Endothelial cell of hepatic sinusoid (primary cell): ENCODE measurements around the gene HSPA12A.

Experiments used
- in situ Hi-C: cut with HindIII; loops from 2 replicates; pipeline ENCODE4 v1.10.0; 2017; ENCODE audit warnings: low sequenced_read_pairs

The HSPA12A gene

DNA sequence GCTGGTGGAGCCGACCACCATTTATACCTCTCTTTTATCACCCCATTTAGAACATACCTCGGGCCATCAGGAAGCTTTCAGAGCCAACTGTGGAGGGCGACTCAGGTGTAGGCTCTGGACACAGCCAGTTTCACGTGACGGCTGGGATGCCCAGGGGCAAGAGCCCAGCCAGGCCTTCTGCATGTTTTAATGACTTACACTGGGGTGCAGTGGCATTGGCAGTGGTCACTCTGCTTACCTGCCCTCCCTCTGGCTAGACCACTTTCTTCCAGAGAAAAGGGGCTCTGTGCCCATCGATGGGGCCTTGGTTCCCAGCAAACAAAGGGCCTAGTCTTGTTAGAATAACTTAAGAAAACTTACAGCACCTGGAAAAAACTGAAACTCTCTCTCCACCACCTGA lies 71.7 kb downstream of the HSPA12A start:
- in situ Hi-C loops, result no loop called here

DNA sequence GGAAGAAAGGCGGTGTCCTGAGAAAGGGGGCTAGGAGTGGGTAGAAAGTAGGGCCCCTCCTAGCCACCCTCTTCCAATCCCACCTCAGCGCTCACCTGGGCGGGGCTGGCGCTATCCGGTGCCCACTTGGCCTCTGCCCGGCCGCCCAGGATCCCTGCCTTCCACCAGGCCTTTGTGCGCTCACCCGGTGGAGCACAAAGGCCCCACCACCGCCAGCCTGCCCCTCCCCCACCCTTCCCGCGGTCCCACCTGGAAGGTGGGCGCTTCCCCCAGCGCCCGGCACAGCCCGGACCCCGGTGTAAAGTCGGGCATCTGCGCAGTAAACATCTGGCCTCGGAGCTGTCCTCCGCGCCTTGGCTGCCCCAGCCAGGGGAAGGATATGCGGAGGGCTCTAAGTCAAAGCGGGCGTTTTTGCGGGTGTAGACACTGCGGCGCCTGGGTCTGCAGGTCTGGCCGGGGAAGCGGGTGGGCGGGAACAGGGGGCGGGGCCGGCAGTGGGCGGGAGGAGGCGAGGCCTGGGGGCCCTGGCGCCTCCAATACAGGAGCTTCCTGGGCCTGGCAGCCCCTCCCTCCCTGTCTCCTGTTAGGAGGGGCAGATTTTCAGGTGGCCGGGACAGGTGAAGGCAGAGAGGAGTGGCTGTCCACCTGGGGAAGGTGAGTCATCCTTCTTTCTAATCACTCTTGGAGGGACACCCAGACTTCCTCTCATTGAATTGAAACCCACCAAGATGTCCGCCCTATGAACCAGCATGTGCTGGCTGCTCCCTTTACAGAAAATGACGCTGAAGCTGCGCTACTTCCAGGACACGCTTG lies 72.3 kb downstream of the HSPA12A start:
- in situ Hi-C loops, result loop anchor here (5.0 kb wide), 1 partner anchor 487 kb away; no protein-coding TSS in a partner anchor

DNA sequence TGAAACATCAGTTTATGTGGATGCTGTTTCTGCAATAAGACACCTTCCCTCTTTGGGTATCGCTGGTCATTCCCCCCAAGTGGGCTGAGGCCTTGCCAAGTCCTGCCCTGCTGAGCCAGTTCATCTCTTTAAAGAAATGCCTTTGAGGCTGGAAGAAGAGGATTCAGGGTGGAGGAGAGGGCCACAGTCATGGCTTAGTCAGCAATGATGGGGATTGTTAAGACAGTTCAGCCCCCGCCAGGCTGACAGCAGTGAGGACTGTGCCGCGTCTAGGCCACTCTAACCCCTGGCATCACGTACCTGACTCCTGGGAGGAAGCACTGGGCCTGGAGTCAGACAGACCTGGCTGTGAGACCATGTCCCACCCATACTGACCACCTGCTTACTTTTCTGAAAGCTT lies 73.3 kb downstream of the HSPA12A start:
- in situ Hi-C loops, result loop anchor here (5.0 kb wide), 1 partner anchor 488 kb away; no protein-coding TSS in a partner anchor

DNA sequence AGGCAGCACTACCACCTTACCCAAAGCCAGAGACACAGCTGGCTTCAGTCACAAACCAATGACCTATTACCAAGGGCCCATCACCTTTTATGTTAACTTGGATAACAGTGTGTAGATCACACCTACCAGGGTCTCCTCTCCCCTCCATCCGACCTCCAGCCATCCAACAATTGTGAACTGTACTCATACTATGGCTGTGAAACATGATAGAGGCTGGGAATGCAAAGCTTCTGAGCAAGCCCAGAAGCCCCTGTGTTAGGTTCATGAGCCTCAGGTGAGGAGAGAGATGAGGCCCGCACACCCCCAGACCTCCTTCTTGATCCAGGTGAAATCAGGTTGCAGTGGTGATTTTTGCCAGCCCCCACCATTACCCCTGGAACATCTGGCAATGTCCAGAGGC lies 73.9 kb downstream of the HSPA12A start:
- in situ Hi-C loops, result loop anchor here (5.0 kb wide), 1 partner anchor 489 kb away; no protein-coding TSS in a partner anchor

DNA sequence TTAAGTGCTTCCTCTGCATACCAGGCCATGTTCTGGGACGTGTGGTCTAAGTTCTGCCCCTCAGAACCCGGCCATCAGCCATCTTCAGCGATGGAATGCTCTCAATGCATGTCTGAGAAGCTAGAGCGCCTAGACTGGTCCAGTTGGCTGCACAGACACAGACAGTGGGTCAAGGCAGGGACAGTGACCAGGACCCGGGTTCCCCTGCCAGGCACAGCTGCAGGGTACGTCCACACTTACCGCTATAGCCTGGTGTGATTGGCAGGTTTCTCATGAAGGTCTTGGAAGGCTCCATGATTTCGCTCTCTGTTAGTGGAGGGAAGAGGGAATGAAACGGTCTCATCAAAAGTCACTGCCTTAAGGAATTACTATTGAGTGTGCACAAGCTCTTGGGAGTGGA lies 74.3 kb downstream of the HSPA12A start:
- in situ Hi-C loops, result loop anchor here (5.0 kb wide), 1 partner anchor 489 kb away; no protein-coding TSS in a partner anchor

DNA sequence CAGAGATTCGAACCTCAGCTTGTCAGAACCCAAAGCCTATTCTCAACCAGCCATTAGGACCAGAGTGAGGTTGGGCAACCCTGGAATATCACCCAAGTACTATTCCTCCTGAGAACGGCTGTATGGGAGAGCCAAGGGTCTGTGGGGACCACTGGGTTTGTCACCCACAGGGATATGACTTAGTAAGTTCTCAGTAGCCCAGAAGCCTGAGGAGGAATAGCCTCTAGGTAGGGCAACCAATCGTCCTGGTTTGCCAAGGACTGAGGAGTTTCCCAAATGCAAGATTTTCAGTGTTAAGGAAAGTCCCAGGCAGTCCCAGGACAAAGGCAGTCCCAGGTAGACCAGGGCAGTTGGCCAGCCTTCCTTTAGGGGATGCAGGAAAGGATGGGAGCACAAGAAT lies 74.9 kb downstream of the HSPA12A start:
- in situ Hi-C loops, result loop anchor here (5.0 kb wide), 1 partner anchor 490 kb away; no protein-coding TSS in a partner anchor

DNA sequence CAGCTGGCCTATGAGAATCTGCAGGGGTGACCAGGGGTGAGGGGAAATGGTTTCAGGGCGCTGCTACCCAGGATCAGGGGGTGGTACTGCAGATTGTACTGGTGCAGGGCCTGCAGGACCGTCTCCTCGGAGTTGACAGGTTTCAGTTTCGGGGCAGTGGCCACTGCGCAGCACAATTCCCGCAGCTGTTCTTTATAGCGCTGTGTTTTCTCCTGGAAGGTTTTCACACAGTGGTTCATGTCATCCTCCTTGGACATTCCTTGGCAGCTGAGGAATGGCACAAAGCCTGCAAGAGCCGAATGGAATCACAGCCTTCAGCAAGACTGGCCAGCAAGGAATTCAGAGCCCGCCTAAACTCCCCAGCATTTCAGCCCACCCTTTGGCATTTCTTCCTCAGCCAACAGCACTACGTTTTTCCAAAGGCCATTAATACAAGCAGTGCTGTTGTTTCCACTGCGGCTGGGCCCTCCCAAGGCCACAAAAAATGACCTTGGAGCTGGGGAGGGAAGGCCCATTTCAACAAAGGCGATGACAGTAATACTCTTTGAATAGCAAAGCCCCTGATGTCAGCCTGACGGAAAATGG lies 76.7 kb downstream of the HSPA12A start:
- in situ Hi-C loops, result loop anchor here (5.0 kb wide), 1 partner anchor 492 kb away; no protein-coding TSS in a partner anchor

DNA sequence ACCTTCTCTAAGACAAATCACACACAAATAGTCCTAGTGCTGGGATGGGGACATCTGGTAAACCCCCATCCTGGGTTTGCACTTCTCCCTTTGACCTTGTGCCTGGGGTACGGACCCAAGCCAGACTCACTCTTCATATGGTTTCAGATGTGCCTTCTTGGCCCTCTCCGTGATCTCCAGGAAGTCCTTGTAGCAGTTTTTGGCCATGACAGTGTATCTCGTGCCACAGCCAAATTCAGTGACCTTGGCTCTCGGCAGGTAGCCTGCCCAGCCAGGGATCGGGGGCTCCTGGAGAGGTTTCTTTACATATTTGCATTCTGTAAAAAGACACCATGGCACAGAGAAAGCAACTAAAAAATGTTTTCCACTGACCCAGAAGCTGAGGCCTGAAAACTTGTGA lies 77.7 kb downstream of the HSPA12A start:
- in situ Hi-C loops, result loop anchor here (5.0 kb wide), 1 partner anchor 493 kb away; no protein-coding TSS in a partner anchor

DNA sequence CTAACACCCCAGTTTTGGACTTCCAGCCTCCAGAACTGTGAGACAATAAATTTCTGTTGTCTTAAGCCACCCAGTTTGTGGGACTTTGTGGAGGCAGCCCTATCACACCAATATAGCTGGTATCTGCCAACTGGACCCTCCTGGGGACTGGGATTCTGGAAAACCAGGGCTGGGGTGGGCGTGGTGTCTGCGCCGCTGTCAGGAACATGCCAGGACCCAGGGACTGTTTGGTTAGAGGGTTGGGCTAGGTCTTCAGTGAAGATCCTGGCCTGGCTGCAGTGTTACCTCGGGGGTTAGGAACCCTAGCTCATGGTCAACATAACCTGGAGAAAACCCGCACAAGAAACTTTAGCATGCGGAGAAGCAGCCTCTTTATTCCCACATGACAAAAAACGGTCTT lies 79.0 kb downstream of the HSPA12A start:
- in situ Hi-C loops, result no loop called here

DNA sequence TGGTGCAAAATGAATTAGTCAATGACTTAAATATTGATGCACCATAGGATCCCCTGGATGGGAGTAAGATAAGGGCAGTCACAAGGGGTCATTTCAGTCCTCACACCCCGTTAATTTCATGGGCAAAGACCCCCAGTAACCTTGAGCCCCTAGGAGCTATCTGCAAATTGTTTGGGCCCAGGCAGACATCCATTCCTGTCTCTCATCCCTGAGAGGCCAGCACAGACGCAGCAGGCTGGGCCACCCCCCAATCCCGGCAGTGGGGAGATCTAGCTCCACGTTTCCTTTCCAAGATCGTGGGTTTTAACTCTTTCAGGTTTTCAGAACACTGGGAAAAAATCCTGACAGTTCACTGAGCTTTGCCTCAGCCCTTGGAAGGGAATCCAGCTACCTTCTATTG lies 81.5 kb downstream of the HSPA12A start:
- in situ Hi-C loops, result no loop called here

DNA sequence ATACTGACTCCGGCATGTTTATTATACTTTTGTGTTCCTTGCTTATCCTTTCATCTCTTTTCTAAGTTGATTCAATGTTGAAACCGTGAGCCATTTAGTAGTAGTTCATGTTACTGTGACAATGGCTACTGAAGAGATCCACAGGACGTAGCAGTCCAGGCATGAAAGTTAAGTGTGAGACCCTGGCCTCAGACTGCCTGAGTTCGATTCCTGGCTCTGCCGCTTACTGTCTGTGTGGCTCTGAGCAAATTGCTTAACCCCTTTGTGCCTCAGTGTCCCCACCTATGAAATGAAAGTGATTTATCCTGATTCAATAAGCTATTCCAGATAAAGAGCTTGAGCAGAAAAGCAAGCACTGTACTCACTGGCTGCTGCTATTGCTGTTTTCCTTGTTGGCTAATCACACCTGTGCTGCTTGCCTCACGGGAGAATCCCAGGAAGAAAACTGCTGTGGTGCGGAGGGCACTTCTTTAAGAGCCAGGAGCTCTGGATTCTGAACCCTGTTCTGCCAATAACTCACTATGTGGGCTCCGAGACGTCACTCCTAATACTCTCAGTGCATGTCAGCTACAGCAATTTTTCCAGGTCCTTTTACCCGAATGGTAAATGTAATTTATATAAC lies 83.2 kb downstream of the HSPA12A start:
- in situ Hi-C loops, result no loop called here

DNA sequence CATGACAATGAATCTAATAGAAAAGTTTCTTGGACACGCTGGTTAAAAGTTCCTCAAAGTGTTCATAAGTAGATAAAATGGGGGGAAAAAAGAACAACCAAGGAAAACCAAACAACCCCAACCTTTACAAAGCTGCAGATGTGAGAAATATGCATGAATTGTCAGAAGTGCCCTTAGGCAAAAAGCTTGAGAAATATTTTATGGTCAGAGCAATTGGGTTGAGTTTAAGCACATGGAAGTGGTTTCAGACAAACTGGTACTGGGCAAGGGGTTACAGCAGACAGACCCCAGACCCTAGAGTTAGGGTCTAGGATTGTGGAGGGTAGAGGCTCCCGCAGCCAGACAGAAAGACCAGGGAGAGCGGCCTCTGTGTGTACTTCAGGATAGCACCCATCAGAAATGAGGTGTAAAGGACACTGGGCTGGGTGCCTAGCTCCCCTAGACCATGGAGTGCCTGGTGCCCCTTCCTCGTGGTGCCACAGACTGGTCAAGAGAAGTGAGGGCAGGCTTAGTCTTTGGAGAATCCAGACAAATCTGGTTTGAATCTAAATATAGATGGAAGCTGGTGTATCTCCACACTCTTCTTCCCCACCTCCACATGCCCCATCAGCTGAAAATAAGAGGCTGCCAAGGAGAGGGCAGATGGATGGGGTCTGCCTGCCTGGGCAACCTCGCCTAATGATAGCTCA lies 84.4 kb downstream of the HSPA12A start:
- in situ Hi-C loops, result no loop called here

DNA sequence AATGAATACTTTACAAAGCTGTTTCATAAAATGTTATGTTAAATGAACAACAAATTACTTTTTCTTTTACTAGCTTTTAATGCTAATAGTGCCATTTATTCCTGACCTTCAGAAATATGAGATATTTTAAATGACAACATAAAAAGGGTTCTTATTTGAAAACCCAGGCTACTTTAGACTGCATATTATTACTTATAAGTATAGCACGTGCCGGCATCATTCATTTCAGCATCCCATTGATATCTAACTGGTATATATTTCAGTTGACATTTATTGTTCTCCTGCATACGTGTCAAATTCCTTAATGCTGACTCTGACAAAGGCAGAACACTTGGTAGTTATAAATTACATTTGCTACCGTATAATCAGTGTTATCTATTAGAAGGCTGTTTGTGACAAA lies 86.3 kb downstream of the HSPA12A start:
- in situ Hi-C loops, result no loop called here

DNA sequence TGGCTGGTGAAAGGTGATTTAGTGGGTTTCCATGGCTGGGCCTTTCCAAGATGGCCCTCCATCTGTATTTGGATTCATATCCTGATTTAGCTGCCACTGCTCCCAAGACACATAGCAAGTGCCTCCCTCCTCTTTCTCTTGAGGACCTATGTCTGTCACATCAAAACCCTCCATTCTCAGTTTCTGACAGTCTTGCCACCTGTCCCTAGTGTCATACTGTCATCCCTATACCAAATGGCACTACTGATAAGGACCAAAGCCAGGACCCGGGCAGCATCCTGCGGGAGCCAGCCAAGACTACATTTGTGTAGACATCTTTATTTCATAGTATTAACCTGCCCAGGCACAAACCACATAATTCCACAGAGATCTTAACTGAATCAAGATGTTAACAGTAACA lies 86.8 kb downstream of the HSPA12A start:
- in situ Hi-C loops, result no loop called here

DNA sequence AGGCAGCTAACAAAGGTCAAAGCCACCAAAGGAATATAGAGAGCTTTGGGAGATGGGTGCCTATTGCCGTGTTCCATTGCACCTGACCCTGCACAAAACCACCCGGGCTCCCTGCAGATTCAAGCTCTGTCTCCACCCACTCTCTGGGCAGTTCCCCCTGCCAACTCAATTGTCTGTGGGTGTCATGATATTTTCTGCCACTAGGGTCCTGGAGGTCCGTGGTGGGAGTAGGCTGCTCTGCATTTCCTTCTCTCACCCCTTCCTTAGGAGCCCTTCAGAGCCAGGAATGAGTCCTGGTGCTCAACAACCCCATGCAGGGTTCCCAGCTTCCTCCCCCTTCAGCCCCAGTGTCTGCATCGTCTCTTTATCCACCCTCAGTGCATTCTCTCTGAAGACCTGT lies 87.5 kb downstream of the HSPA12A start:
- in situ Hi-C loops, result no loop called here

DNA sequence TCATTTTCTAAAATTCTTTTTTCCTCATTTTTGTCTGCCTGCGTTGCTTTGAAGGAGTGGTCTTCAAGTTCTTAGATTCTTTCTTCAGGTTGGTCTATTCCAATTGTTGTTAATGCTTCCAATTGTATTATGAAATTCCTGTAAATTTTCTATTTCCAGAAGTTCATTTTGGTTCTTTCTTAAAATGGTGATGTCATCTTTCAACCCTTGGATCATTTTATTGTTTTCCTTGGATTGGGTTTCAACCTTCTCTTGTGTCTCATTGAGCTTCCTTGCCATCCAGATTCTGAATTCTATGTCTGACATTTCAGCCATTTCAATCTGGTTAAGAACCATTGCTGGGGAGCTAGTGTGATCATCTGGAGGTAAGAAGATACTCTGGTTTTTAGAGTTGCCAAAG lies 88.5 kb downstream of the HSPA12A start:
- in situ Hi-C loops, result no loop called here

DNA sequence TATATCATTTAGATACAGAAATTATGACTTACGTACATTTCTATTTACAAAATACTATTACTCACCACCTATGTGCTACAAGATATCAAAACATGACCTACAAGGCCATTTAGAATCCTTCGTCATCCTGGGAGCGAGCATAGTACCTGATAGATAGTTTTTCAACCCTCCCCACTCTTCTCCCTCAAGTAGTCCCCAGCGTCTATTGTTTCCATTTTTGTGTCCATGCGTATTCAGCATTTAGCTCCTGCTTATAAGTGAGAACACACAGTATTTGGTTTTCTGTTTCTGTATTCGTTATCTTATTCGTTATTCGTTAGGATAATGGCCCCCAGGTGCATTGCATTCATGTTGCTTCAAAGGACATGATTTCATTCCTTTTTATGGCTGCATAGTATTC lies 93.5 kb downstream of the HSPA12A start:
- in situ Hi-C loops, result no loop called here

DNA sequence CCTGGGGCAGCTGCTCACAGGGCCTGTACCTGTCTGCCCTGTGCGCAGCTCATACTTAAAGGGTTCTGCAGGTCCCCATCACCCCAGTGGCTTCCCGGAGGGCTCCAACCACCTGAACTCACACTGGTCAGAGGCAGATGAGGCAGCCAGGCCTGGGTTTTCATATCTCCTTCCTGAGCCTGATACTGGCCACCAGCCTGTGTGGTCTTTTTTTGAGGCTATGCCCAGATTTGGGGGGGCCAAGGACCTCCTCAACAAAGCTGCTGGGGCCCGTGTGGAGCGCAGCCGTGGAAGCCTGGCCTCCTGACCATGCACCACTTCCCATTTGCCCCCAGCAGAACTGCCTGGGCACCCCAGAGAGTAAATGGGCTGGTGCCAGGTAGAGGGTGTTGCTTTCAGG lies 95.9 kb downstream of the HSPA12A start:
- in situ Hi-C loops, result no loop called here

DNA sequence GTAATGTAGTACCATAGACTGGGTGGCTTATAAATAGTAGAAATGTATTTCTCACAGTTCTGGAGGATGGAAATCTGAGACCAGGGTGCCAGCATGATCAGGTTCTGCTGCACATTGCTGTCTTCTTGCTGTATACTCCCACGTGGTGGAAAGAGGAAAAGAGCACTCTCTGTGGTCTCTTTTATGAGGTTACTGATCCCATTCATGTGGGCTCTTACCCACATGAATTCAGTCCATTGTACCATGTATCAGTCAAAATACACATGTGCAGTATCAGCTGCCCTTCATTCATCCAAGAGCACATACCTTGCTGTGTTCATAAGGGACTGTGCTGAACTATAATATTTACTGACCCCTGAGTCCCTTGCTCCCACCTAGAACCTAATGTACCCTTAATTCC lies 104.5 kb downstream of the HSPA12A start:
- in situ Hi-C loops, result no loop called here

DNA sequence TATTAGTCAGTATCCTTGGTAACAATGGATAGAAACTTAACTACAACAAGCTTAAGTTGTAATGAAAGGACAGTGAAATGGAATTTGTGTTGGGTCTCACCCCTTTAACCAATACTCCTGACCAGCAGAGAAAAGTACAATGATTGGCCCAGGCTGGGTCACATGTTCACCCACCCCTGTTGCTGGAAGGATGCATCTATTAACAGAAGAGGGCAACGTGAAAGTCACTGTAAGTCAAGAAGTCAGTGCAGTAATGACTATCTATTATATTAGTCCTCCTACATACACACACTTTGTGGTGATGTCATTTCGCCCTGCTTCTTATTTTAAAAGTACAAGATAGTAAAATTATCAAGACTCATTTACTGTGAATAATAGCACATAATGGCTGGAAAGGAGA lies 105.4 kb downstream of the HSPA12A start:
- in situ Hi-C loops, result no loop called here

DNA sequence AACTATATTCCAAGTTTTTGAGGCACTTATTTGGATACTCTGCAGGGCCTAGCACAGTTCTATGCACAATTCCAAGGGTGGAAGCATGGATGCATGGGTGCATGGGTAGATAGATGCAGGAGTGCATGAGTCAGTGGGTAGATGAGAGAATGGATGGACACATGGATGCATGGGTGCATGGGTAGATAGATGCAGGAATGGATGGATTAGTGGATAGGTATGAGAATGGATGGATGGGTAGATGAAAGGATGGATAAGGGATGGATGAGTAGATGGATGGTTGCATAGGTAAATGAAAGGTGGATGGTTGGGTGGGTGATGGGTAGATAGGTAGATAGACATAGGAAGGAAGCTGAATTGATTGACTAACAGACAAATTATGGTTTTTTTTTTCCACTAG lies 106.0 kb downstream of the HSPA12A start:
- in situ Hi-C loops, result no loop called here
